ENCODE measurements around the gene P2RY11. TPM values are rescaled to one million over a fixed set of nuclear protein-coding genes. Genes with fewer than 3 reads are reported as not detected.

P2RY11 gene
- total RNA-seq, 4 donors from 2014 or later, result 16.4 to 32.9 (median 19.9) TPM

DNA sequence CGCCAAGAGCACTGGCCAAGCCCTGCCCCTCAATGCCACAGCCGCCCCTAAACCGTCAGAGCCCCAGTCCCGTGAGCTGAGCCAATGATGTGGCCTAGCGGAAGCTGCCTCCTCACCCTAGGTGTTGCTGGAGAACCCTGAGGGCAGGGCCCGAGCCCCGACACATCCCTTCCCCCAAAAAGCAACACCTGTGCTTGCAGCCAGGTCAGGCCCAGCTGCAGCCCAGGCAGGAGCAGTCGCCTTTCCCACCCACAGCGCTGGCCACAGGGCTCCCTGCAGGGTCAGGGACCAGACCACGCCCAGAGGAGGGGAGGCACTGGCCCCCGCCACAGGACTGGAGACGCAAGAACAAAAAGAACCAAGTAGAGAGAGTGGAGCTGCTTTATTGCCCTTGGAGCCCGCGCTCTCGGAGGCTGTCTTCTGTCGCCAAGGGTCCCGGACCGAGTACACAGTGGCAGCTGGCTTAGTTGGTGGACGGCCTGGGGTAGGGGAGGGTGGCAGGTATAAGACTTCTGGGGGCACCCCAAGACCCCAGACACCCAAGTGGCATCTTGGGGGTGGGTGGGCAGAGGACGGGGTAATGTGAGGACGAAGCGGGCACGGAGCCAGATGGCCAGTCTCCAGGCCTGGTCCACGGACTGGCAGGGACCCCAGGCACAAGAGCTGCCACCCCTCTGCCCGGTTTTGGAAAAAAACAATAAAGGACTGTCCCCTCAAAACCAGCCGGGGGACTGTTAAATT is 3.3 kb downstream of the P2RY11 start:
- H3K27ac ChIP-seq, result no peak overlapping the region
- no peaks in the 10 kb centered on the region for H3K9me3 ChIP-seq
- peaks cover 65% of the 10 kb centered on the region for H3K36me3 ChIP-seq
- no peak overlapping the region for H3K4me3 ChIP-seq
- H3K27me3 ChIP-seq, result no peaks in the 10 kb centered on the region
- no peak for DNase-seq (ENCODE audit: low spot score in 2 of 2)
- TF ChIP-seq POLR2AphosphoS5 (IDR thresholded peaks at IDR 0.05) (no peak), EP300 (IDR thresholded peaks at IDR 0.05) (no peak), POLR2A (IDR thresholded peaks at IDR 0.05) (no peak)
- TF ChIP-seq, protein P1, sequence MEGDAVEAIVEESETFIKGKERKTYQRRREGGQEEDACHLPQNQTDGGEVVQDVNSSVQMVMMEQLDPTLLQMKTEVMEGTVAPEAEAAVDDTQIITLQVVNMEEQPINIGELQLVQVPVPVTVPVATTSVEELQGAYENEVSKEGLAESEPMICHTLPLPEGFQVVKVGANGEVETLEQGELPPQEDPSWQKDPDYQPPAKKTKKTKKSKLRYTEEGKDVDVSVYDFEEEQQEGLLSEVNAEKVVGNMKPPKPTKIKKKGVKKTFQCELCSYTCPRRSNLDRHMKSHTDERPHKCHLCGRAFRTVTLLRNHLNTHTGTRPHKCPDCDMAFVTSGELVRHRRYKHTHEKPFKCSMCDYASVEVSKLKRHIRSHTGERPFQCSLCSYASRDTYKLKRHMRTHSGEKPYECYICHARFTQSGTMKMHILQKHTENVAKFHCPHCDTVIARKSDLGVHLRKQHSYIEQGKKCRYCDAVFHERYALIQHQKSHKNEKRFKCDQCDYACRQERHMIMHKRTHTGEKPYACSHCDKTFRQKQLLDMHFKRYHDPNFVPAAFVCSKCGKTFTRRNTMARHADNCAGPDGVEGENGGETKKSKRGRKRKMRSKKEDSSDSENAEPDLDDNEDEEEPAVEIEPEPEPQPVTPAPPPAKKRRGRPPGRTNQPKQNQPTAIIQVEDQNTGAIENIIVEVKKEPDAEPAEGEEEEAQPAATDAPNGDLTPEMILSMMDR (IDR thresholded peaks at IDR 0.05), result no peak
- 75% methylated on average over 14 of the region's 26 CpGs for WGBS
- peaks cover 33% of the 10 kb centered on the region for H3K4me1 ChIP-seq

DNA sequence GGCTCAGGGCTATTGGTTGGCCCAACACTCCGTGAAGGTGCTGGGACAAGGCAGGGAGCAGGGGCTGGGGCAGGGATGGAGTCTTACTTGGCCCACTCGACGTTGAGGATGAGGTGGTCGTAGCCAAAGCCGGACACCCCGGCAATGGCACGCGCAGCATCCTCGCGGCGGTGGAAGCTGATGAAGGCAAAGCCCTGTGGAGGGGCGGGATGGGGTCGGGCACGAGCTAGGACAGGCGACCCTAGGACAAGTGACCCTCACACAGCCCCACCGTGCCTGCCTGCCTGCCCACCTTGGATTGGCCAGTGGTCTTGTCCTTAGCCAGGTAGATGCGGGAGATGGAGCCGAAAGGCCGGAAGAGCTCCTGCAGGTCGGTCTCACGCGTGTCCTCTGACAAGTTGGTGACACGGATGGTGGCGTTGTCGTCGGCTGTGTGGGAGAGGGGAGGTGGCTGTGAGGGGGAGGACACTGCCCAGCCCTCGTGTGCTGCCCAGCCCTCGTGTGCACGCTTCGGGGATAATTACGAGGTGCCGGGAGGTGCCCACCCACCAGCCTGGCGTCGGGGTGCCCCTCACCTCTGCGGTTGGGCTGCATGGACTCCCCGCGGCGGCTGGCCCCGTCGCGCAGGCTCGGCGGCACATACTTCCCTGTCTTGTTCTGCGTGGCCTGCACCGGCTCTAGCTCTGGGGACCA is 4.0 kb downstream of the P2RY11 start:
- no peak for TF ChIP-seq POLR2A (IDR thresholded peaks at IDR 0.05)
- TF ChIP-seq, protein P1 (IDR thresholded peaks at IDR 0.05), result no peak
- TF ChIP-seq POLR2AphosphoS5 (IDR thresholded peaks at IDR 0.05), result no peak
- no peak for TF ChIP-seq EP300 (IDR thresholded peaks at IDR 0.05)
- no peak for DNase-seq (ENCODE audit: low spot score in 2 of 2)
- Histone ChIP-seq H3K9me3 (no peaks in the 10 kb centered on the region), H3K36me3 (peaks cover 58% of the 10 kb centered on the region), H3K27ac (no peak overlapping the region), H3K4me3 (no peak overlapping the region), H3K27me3 (no peaks in the 10 kb centered on the region), H3K4me1 (peaks cover 40% of the 10 kb centered on the region)
- WGBS, result 89% methylated on average over 30 of the region's 45 CpGs

- Histone ChIP-seq H3K4me3 (no peak overlapping the region), H3K9me3 (no peaks in the 10 kb centered on the region), H3K4me1 (peaks cover 46% of the 10 kb centered on the region), H3K36me3 (peaks cover 51% of the 10 kb centered on the region), H3K27ac (no peak overlapping the region), H3K27me3 (no peaks in the 10 kb centered on the region)
- TF ChIP-seq POLR2A (IDR thresholded peaks at IDR 0.05) (no peak), POLR2AphosphoS5 (IDR thresholded peaks at IDR 0.05) (no peak), EP300 (IDR thresholded peaks at IDR 0.05) (no peak)
- TF ChIP-seq, protein P1 (IDR thresholded peaks at IDR 0.05), result no peak
- 64% methylated on average over 6 of the region's 35 CpGs for WGBS
- no peak for DNase-seq (ENCODE audit: low spot score in 2 of 2)
These were observed 4.8 kb downstream of the P2RY11 start for GRCh38 chr19:10116085-10116865.

- no peak for DNase-seq (ENCODE audit: low spot score in 2 of 2)
- Histone ChIP-seq H3K9me3 (no peaks in the 10 kb centered on the region), H3K4me3 (no peak overlapping the region), H3K27ac (no peak overlapping the region), H3K27me3 (no peaks in the 10 kb centered on the region), H3K4me1 (peaks cover 47% of the 10 kb centered on the region), H3K36me3 (peaks cover 48% of the 10 kb centered on the region)
- TF ChIP-seq, protein P1 (IDR thresholded peaks at IDR 0.05), result no peak
- TF ChIP-seq POLR2AphosphoS5 (IDR thresholded peaks at IDR 0.05) (no peak), EP300 (IDR thresholded peaks at IDR 0.05) (no peak), POLR2A (IDR thresholded peaks at IDR 0.05) (no peak)
- 96% methylated on average over 12 of the region's 21 CpGs for WGBS
These were observed 5.5 kb downstream of the P2RY11 start for GRCh38 chr19:10116866-10117616.

Measured in suprapubic skin (tissue), 4 donors.